Muscle of arm (tissue), 12 donors: Measurements from ENCODE around the gene SERINC5. TPM values are rescaled to one million over a fixed set of nuclear protein-coding genes. Genes with fewer than 3 reads are reported as not detected.

ENCODE experiments used
- DNase-seq: peaks from one replicate; pipeline ENCODE4 v3.0.0-alpha.2; 2013
- polyA plus RNA-seq, 12 donors: library from polyadenylated mRNA; unstranded; fragments of 120-200 nt; gene quantifications; one replicate each; pipeline ENCODE4 v1.2.1, GENCODE V29; 2013; ENCODE audit not compliant: insufficient read length in 12 of 12

Gene SERINC5
- polyA plus RNA-seq, 12 donors = 16.6 to 171 (median 21.9) TPM

DNA sequence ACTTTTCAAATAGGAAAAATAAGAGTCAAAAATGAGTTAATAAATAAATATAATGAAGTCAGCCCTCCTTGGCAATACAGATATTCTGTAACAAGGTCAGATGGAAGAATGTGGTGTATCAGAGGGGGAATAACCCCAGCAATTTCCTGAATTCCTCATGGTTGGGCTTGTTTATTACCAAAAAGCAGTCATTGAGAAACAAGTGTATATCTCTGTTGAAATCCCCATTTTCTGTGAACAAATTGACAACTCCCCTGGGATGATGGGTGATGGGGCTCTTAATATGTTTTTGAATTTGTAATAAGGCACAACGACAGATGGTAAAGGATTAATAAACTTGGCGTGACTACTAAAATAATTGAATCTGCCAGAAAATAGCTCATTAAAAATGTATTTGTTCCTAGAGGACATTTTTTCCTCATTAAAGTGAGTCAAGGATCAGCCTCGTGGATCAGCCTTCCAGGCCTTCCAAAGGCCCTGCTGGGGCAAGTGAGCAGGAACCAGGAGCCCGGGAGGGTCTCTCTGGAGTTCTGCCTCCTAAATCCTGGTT lies 186.5 kb downstream of the SERINC5 start:
- no peak for DNase-seq

GRCh38 chr5:80068775-80069174 lies 187.1 kb downstream of the SERINC5 start:
- DNase-seq = no peak

GRCh38 chr5:80068246-80068636 lies 187.6 kb downstream of the SERINC5 start:
- DNase-seq = no peak

DNA sequence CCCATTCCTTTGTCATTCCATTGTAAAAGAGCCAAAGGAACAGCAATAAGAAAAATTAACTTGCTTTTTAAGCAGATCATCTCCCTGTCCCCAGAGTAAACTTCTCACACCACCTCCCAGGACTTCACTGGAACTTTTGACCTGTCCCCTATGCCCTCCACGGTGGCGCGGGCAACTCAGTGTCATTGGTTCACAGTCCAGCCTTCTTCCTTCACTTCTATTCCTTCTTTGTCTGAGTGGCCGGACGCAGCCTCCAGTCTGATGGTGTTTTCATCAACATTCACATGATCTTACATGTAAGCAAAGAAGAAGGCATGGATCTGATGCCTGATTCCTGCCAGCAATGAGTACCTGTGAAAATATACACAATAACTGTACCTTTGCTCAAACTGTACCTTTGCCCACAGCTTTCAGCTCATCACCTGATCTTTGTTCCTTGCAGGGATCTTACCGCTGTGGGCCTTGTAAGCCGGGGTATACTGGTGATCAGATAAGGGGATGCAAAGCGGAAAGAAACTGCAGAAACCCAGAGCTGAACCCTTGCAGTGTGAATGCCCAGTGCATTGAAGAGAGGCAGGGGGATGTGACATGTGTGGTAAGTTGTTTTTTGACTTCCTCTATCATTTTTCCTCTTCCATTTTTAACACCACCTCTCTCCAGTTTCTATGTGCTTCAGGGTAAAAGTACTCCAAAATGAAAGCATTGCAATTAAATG lies 188.2 kb downstream of the SERINC5 start:
- no peak for DNase-seq

DNA sequence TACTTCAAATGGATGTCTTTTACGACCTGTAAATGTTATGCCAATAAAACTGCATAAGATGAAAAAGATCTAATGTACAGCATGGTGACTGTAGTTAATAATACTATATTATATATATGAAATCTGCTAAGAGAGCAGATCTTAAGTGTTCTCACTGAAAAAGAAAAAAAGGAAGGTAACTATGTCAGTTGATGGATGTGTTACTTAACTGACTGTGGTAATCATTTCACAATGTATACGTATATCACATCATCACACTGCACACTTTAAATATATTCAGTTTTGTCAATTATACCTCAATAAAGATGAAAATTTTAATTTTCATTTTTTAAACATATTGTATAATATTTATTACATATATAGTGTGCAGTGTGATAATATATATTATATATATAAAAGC lies 188.8 kb downstream of the SERINC5 start:
- DNase-seq = no peak

- DNase-seq = no peak
Observed at GRCh38 chr5:80064124-80064523, 191.7 kb downstream of the SERINC5 start.

Other genes with a start within 250 kb of the SERINC5 start
- 100 to 1,000 TPM in 11 of 12 donors, not detected in 1; 103 to 442 (median 311) TPM for gene THBS4, start 220.7 kb downstream of the SERINC5 start, polyA plus RNA-seq
- not detected for gene SPZ1, start 64.0 kb upstream of the SERINC5 start, polyA plus RNA-seq
- gene ZFYVE16, start 152.0 kb upstream of the SERINC5 start, polyA plus RNA-seq = 100 to 1,000 TPM in 2 of 12 donors, 10 to 100 TPM in 9, not detected in 1; 49.1 to 103 (median 75.4) TPM
- gene FAM151B, start 232.1 kb upstream of the SERINC5 start, polyA plus RNA-seq = 1 to 10 TPM in 10 of 12 donors, not detected in 2; 4.2 to 7.2 (median 5.3) TPM